ENCODE measurements around the gene PWWP2B. TPM values are rescaled to one million over a fixed set of nuclear protein-coding genes. Genes with fewer than 3 reads are reported as not detected.

The PWWP2B gene
- total RNA-seq, 1 donor from 2014 or later = 49.4 TPM

DNA sequence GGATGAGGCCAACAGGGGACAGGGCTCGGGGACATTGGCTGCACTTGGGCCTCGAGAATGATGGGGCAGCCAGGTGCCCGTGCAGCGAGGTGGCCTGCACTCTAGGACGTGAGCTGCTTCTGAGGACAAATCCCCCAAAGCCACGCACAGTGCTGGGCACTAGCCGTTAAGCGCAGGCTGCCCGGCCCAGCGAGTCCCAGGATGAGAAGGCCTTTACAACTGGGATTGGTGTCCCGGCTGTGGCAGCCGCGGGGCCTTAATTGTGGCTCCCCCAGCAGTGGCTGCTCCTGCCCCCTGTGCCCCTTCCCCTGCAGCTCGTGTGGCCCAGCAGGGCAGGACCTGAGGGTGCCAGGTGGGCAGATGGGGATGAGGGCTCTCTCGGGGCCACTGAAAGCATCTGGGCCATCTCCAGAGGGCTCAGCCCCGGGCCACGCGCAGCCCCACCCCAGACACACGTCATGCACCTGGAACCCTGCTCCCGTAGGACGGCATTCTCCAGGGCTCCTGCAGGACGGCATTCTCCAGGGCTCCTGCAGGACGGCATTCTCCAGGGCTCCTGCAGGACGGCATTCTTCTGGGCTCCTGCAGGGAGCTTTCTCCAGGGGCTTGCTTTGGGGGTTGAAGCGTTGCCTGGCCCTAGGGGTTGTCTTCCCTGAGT lies 6.6 kb downstream of the PWWP2B start:
- peak overlapping the region; percentile 72 for H3K27ac Mint-ChIP-seq (ENCODE audit: unreplicated experiment)
- no peak overlapping the region for H3K4me3 Mint-ChIP-seq (ENCODE audit: unreplicated experiment)
- peaks cover 2% of the 10 kb centered on the region for H3K27me3 Mint-ChIP-seq (ENCODE audit: unreplicated experiment)
- H3K36me3 Mint-ChIP-seq (ENCODE audit: unreplicated experiment) = peaks cover 5% of the 10 kb centered on the region
- TF ChIP-seq, protein P1, sequence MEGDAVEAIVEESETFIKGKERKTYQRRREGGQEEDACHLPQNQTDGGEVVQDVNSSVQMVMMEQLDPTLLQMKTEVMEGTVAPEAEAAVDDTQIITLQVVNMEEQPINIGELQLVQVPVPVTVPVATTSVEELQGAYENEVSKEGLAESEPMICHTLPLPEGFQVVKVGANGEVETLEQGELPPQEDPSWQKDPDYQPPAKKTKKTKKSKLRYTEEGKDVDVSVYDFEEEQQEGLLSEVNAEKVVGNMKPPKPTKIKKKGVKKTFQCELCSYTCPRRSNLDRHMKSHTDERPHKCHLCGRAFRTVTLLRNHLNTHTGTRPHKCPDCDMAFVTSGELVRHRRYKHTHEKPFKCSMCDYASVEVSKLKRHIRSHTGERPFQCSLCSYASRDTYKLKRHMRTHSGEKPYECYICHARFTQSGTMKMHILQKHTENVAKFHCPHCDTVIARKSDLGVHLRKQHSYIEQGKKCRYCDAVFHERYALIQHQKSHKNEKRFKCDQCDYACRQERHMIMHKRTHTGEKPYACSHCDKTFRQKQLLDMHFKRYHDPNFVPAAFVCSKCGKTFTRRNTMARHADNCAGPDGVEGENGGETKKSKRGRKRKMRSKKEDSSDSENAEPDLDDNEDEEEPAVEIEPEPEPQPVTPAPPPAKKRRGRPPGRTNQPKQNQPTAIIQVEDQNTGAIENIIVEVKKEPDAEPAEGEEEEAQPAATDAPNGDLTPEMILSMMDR (IDR thresholded peaks at IDR 0.05; ENCODE audit: partially characterized antibody, unreplicated experiment) = no peak
- H3K4me1 Mint-ChIP-seq (ENCODE audit: low read depth, unreplicated experiment) = peaks cover 15% of the 10 kb centered on the region
- DNase-seq = no peak
- peaks cover 5% of the 10 kb centered on the region for H3K9me3 Mint-ChIP-seq (ENCODE audit: unreplicated experiment)

- Mint-ChIP-seq H3K27ac (ENCODE audit: unreplicated experiment) (no peak overlapping the region), H3K4me1 (ENCODE audit: low read depth, unreplicated experiment) (peaks cover 15% of the 10 kb centered on the region), H3K36me3 (ENCODE audit: unreplicated experiment) (peaks cover 5% of the 10 kb centered on the region), H3K27me3 (ENCODE audit: unreplicated experiment) (peaks cover 2% of the 10 kb centered on the region), H3K9me3 (ENCODE audit: unreplicated experiment) (peaks cover 5% of the 10 kb centered on the region), H3K4me3 (ENCODE audit: unreplicated experiment) (no peak overlapping the region)
- TF ChIP-seq, protein P1 (IDR thresholded peaks at IDR 0.05; ENCODE audit: partially characterized antibody, unreplicated experiment) = no peak
- no peak for DNase-seq
Observed at GRCh38 chr10:132404169-132404880, 7.3 kb downstream of the PWWP2B start.

DNA sequence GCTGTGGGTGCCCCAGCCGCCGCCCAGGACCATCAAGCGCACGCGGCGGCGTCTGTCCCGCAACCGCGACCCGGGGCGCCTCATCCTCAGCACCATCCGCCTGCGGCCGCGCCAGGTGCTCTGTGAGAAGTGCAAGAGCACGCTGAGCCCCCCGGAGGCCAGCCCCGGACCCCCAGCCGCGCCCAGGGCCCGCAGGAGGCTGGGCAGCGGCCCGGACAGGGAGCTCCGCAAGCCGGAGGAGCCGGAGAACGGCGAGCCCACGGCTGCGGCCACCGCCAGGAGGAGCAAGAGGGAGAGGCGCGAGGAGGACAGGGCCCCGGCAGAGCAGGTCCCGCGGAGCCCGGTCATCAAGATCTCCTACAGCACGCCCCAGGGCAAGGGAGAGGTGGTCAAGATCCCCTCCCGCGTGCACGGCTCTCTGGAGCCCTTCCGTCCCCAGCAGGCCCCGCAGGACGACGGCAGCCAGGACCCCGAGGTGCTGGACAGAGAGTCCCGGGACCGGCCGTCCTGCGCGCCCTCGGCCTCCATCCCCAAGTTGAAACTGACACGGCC lies 8.0 kb downstream of the PWWP2B start:
- Mint-ChIP-seq H3K4me1 (ENCODE audit: low read depth, unreplicated experiment) (peaks cover 15% of the 10 kb centered on the region), H3K27me3 (ENCODE audit: unreplicated experiment) (peaks cover 5% of the 10 kb centered on the region), H3K4me3 (ENCODE audit: unreplicated experiment) (no peak overlapping the region), H3K9me3 (ENCODE audit: unreplicated experiment) (peaks cover 8% of the 10 kb centered on the region), H3K27ac (ENCODE audit: unreplicated experiment) (no peak overlapping the region), H3K36me3 (ENCODE audit: unreplicated experiment) (peaks cover 5% of the 10 kb centered on the region)
- TF ChIP-seq, protein P1 (IDR thresholded peaks at IDR 0.05; ENCODE audit: partially characterized antibody, unreplicated experiment) = no peak
- DNase-seq = no peak

DNA sequence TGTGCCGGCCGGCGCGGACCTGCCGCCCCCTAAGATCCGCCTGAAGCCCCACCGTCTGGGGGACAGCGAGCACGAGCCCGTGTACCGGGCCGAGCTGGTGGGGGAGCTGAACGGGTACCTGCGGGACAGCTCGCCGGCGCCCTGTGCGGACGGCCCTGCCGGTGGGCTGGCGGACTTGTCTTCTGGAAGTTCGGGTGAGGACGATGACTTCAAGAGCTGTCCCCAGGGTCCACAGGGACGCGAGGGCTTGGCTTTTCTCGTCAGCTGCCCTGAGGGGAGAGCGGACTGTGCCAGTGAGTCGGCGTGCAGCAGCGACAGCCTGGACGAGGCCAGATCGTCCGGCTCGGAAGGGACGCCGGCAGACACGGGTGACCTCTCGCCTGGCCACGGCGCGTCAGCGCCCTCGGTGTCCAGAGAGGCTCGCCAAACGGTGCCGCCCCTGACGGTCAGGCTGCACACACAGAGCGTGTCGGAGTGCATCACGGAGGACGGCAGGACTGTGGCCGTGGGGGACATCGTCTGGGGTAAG lies 8.5 kb downstream of the PWWP2B start:
- Mint-ChIP-seq H3K27me3 (ENCODE audit: unreplicated experiment) (peaks cover 5% of the 10 kb centered on the region), H3K27ac (ENCODE audit: unreplicated experiment) (peak overlapping the region; percentile 86), H3K36me3 (ENCODE audit: unreplicated experiment) (peaks cover 5% of the 10 kb centered on the region), H3K4me3 (ENCODE audit: unreplicated experiment) (no peak overlapping the region), H3K4me1 (ENCODE audit: low read depth, unreplicated experiment) (peaks cover 18% of the 10 kb centered on the region), H3K9me3 (ENCODE audit: unreplicated experiment) (peaks cover 8% of the 10 kb centered on the region)
- TF ChIP-seq, protein P1 (IDR thresholded peaks at IDR 0.05; ENCODE audit: partially characterized antibody, unreplicated experiment) = no peak
- DNase-seq = no peak

Measured in glutamatergic neuron (in vitro differentiated cells).